Measurements from ENCODE around the gene PDXDC1.
"Not testable (repeated sequence)": the region's sequence is repeated elsewhere in the genome, so short reads cannot be mapped to it uniquely, and the experiment has no call there.

Gene PDXDC1

GRCh38 chr16:15149260-15149659 lies 174.4 kb downstream of the PDXDC1 start:
- H3K27ac ChIP-seq (ENCODE audit: low read length); H3K27me3 ChIP-seq (ENCODE audit: control insufficient read depth, insufficient read depth, low read length); H3K9ac ChIP-seq (ENCODE audit: low read length); H3K4me1 ChIP-seq (ENCODE audit: control insufficient read depth, low read depth, low read length); H3K4me3 ChIP-seq (ENCODE audit: low read length); H3K36me3 ChIP-seq (ENCODE audit: control insufficient read depth, low read depth, low read length); H3K9me3 ChIP-seq (ENCODE audit: control insufficient read depth, low read depth, low read length): not testable (repeated sequence)

GRCh38 chr16:15154005-15154404 lies 179.2 kb downstream of the PDXDC1 start:
- H3K27me3 ChIP-seq (ENCODE audit: control insufficient read depth, insufficient read depth, low read length); H3K27ac ChIP-seq (ENCODE audit: low read length); H3K9me3 ChIP-seq (ENCODE audit: control insufficient read depth, low read depth, low read length); H3K9ac ChIP-seq (ENCODE audit: low read length); H3K4me1 ChIP-seq (ENCODE audit: control insufficient read depth, low read depth, low read length); H3K36me3 ChIP-seq (ENCODE audit: control insufficient read depth, low read depth, low read length): not testable (repeated sequence)
- peak overlapping the region; percentile 24 for H3K4me3 ChIP-seq (ENCODE audit: low read length)

DNA sequence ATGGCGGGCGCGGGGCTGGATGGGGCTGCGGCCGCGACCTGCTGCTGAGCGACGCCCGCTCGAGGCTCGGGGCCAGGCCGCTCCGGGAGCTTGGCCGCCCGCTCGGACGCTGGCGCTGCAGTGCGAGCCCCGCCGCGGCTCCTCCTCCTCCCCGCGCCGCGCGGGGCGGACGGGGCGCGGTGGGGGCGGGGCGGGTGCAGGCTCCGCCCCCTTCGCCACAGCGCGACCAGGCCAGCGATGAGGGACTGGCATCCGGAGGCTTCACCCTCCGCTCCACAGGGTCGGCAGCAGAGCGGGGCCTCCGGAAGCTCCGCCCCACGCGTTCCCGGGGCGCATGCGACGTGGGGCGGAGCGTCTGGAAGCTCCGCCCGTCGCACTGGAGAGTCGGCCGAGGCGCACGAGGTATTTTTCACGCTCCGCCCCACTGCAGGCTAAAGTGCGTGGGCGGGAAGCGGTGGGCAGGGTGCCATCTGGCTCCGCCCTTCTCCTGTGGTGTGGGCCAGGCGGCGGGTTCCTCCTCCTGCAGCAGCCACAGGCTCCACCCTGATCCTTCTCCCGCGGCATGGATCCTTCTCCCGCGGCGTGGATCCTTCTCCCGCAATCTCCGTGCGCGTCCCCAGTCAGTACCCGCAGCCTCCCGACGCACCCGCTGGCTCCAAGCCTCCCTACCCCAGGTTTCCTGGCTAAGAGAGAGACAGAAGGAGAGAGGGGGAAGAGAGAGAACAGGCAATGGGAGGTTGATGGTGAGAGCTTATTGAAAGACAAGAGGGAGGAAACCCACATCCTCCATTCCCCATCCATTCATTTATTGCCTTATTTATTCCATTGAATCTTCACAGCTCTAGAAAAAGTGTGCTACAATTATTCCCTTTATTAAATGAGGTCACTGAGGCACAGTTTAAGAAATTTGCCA lies 180.1 kb downstream of the PDXDC1 start:
- H3K27ac ChIP-seq (ENCODE audit: low read length); H3K27me3 ChIP-seq (ENCODE audit: control insufficient read depth, insufficient read depth, low read length); H3K9me3 ChIP-seq (ENCODE audit: control insufficient read depth, low read depth, low read length); H3K4me1 ChIP-seq (ENCODE audit: control insufficient read depth, low read depth, low read length); H3K36me3 ChIP-seq (ENCODE audit: control insufficient read depth, low read depth, low read length): not testable (repeated sequence)
- H3K9ac ChIP-seq (ENCODE audit: low read length): peak overlapping the region; percentile 45
- peak overlapping the region; percentile 56 for H3K4me3 ChIP-seq (ENCODE audit: low read length)

GRCh38 chr16:15157644-15158043 lies 182.8 kb downstream of the PDXDC1 start:
- H3K4me3 ChIP-seq (ENCODE audit: low read length); H3K36me3 ChIP-seq (ENCODE audit: control insufficient read depth, low read depth, low read length); H3K9ac ChIP-seq (ENCODE audit: low read length); H3K27ac ChIP-seq (ENCODE audit: low read length); H3K9me3 ChIP-seq (ENCODE audit: control insufficient read depth, low read depth, low read length); H3K4me1 ChIP-seq (ENCODE audit: control insufficient read depth, low read depth, low read length); H3K27me3 ChIP-seq (ENCODE audit: control insufficient read depth, insufficient read depth, low read length): not testable (repeated sequence)

GRCh38 chr16:15159671-15160070 lies 184.8 kb downstream of the PDXDC1 start:
- not testable (repeated sequence) for H3K27me3 ChIP-seq (ENCODE audit: control insufficient read depth, insufficient read depth, low read length); H3K27ac ChIP-seq (ENCODE audit: low read length); H3K9ac ChIP-seq (ENCODE audit: low read length); H3K36me3 ChIP-seq (ENCODE audit: control insufficient read depth, low read depth, low read length); H3K4me1 ChIP-seq (ENCODE audit: control insufficient read depth, low read depth, low read length); H3K9me3 ChIP-seq (ENCODE audit: control insufficient read depth, low read depth, low read length); H3K4me3 ChIP-seq (ENCODE audit: low read length)

- H3K27ac ChIP-seq (ENCODE audit: low read length); H3K4me3 ChIP-seq (ENCODE audit: low read length); H3K36me3 ChIP-seq (ENCODE audit: control insufficient read depth, low read depth, low read length): not testable (repeated sequence)
These were observed 185.7 kb downstream of the PDXDC1 start for GRCh38 chr16:15160571-15160970.

GRCh38 chr16:15163055-15163454 lies 188.2 kb downstream of the PDXDC1 start:
- not testable (repeated sequence) for H3K9ac ChIP-seq (ENCODE audit: low read length); H3K27ac ChIP-seq (ENCODE audit: low read length); H3K27me3 ChIP-seq (ENCODE audit: control insufficient read depth, insufficient read depth, low read length); H3K4me1 ChIP-seq (ENCODE audit: control insufficient read depth, low read depth, low read length); H3K9me3 ChIP-seq (ENCODE audit: control insufficient read depth, low read depth, low read length); H3K4me3 ChIP-seq (ENCODE audit: low read length); H3K36me3 ChIP-seq (ENCODE audit: control insufficient read depth, low read depth, low read length)

More at GRCh38 chr16:15160571-15160970, 185.7 kb downstream of the PDXDC1 start:
- H3K4me1 ChIP-seq (ENCODE audit: control insufficient read depth, low read depth, low read length); H3K9me3 ChIP-seq (ENCODE audit: control insufficient read depth, low read depth, low read length); H3K27me3 ChIP-seq (ENCODE audit: control insufficient read depth, insufficient read depth, low read length); H3K9ac ChIP-seq (ENCODE audit: low read length): not testable (repeated sequence)

- not testable (repeated sequence) for H3K9ac ChIP-seq (ENCODE audit: low read length); H3K9me3 ChIP-seq (ENCODE audit: control insufficient read depth, low read depth, low read length); H3K4me1 ChIP-seq (ENCODE audit: control insufficient read depth, low read depth, low read length); H3K36me3 ChIP-seq (ENCODE audit: control insufficient read depth, low read depth, low read length); H3K27ac ChIP-seq (ENCODE audit: low read length); H3K27me3 ChIP-seq (ENCODE audit: control insufficient read depth, insufficient read depth, low read length); H3K4me3 ChIP-seq (ENCODE audit: low read length)
These were observed 191.4 kb downstream of the PDXDC1 start for GRCh38 chr16:15166177-15166576.

GRCh38 chr16:15168303-15168702 lies 193.5 kb downstream of the PDXDC1 start:
- not testable (repeated sequence) for H3K4me3 ChIP-seq (ENCODE audit: low read length); H3K27me3 ChIP-seq (ENCODE audit: control insufficient read depth, insufficient read depth, low read length); H3K9ac ChIP-seq (ENCODE audit: low read length); H3K36me3 ChIP-seq (ENCODE audit: control insufficient read depth, low read depth, low read length); H3K27ac ChIP-seq (ENCODE audit: low read length); H3K9me3 ChIP-seq (ENCODE audit: control insufficient read depth, low read depth, low read length); H3K4me1 ChIP-seq (ENCODE audit: control insufficient read depth, low read depth, low read length)

DNA sequence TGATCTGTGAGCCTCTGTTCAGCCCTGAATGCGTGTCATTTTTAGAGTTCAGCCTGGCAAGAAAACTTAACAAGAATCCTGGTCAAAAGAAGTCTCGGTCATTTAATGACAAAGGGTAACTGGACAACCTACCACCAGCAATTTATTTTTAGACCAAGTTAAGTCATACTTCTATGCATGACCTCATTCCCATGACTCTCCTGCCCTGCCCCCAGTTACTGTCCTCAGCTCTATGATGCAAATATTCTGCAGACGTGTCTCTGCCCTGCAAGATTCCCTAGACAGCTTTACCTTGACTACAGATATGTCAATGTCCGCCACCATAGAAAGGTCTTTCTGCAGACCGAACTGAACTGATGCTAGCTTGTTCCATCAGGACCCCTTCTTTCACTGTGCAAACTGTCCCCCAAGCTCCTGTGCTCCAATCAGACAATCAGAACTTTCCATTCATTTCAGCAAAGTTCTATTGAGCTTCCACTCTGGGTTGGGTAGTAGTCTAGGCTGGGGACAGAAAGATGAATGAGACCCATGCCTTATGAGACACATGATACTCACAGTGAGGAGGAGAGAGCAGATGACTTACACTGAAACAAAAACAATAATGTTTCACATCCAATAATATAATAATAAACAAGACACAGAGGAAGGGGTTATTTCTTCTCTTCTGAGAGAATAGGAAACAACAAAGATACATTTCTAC lies 194.3 kb downstream of the PDXDC1 start:
- H3K27ac ChIP-seq (ENCODE audit: low read length); H3K4me3 ChIP-seq (ENCODE audit: low read length); H3K4me1 ChIP-seq (ENCODE audit: control insufficient read depth, low read depth, low read length); H3K36me3 ChIP-seq (ENCODE audit: control insufficient read depth, low read depth, low read length); H3K9ac ChIP-seq (ENCODE audit: low read length); H3K9me3 ChIP-seq (ENCODE audit: control insufficient read depth, low read depth, low read length); H3K27me3 ChIP-seq (ENCODE audit: control insufficient read depth, insufficient read depth, low read length): not testable (repeated sequence)

DNA sequence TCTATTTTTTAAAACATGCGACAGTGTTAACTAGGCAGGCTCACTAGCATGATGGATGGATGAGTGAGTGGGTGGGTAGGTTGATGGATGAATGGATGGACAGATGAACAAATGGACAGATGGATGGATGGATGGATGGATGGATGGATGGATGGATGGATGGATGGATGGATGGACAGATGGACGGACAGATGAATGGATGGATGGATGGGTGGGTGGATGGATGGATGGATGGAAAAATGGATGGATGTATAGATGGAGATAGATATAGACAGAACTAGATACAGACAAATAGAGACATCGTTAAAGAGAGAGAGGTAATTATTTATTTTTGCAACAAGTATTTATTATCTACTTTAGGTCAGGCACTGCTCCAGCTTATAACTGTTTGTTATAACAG lies 205.1 kb downstream of the PDXDC1 start:
- H3K27me3 ChIP-seq (ENCODE audit: control insufficient read depth, insufficient read depth, low read length); H3K27ac ChIP-seq (ENCODE audit: low read length); H3K4me1 ChIP-seq (ENCODE audit: control insufficient read depth, low read depth, low read length); H3K36me3 ChIP-seq (ENCODE audit: control insufficient read depth, low read depth, low read length); H3K4me3 ChIP-seq (ENCODE audit: low read length); H3K9ac ChIP-seq (ENCODE audit: low read length); H3K9me3 ChIP-seq (ENCODE audit: control insufficient read depth, low read depth, low read length): not testable (repeated sequence)

DNA sequence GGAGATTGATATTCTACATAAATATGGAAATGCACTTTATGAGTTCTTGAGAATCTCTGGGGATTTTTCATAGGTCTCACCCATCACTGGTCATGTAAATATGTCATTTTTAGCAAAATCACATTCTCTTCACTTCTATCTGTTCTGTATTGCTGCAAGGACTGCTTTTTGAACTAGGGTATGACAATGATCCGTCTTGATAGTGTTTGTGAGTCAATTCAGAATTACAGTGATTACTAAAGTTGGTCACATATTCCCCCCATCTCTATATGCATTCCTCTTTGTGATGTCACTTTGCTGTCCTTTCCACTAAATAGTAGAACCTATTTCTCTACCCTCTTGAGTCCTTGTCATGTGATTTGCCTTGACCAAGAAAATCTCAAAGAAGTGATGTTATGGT lies 206.1 kb downstream of the PDXDC1 start:
- not testable (repeated sequence) for H3K36me3 ChIP-seq (ENCODE audit: control insufficient read depth, low read depth, low read length); H3K9ac ChIP-seq (ENCODE audit: low read length); H3K4me3 ChIP-seq (ENCODE audit: low read length); H3K4me1 ChIP-seq (ENCODE audit: control insufficient read depth, low read depth, low read length); H3K9me3 ChIP-seq (ENCODE audit: control insufficient read depth, low read depth, low read length); H3K27ac ChIP-seq (ENCODE audit: low read length); H3K27me3 ChIP-seq (ENCODE audit: control insufficient read depth, insufficient read depth, low read length)

Data from iPS-18a (cell line).